Tibial nerve (tissue), 4 donors: ENCODE results near the gene TCIRG1.

Experiments used
- EP300 ChIP-seq, 2 donors: sonication (generic); formaldehyde crosslinking; IDR thresholded peaks; one replicate each; pipeline ENCODE4 v1.6.1; 2017; ENCODE audit warnings: antibody characterized with exemption in 2 of 2, mild to moderate bottlenecking in 1 of 2
- POLR2A ChIP-seq, 2 donors: fragments of 450-650 bp; IDR thresholded peaks; one replicate each; pipeline ENCODE4 v1.6.1; 2017; ENCODE audit warnings: antibody characterized with exemption in 2 of 2, mild to moderate bottlenecking in 2 of 2, moderate library complexity in 2 of 2
- TF ChIP-seq, protein P1 (sequence below), 5 experiments: fragments of 200-600 bp in 3 of 5; fragments of 450-650 bp in 2 of 5; sonication (generic) in 3 of 5; IDR thresholded peaks; one replicate each; pipeline ENCODE4 v1.5.1; 2016 to 2019; ENCODE audit warnings: antibody characterized with exemption in 5 of 5, mild to moderate bottlenecking in 3 of 5, moderate library complexity in 2 of 5

DNA sequence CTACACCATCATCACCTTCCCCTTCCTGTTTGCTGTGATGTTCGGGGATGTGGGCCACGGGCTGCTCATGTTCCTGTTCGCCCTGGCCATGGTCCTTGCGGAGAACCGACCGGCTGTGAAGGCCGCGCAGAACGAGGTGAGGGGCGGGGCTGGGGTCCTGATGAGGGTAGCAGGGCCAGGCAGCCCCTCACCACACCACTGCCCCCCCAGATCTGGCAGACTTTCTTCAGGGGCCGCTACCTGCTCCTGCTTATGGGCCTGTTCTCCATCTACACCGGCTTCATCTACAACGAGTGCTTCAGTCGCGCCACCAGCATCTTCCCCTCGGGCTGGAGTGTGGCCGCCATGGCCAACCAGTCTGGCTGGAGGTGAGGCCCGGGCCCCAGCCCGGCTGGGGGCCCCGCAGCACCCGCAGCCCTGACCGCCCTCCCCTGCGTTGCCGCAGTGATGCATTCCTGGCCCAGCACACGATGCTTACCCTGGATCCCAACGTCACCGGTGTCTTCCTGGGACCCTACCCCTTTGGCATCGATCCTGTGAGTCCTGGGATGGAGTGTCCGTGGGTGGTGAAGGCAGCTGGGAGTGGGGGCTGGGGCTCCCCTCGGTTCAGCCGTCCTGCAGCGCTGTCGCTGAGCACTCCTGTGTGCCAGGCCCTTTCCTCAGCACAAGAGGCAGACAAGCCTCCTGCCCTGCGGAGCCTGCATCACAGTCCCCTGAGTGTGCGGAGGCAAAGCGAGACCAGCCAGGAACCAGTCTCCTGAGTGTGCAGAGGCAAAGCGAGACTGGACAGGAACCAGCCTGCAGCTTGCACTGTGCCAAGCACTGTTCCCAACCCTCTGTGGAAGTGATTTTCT is 8.8 kb downstream of the TCIRG1 start:
- TF ChIP-seq, protein P1, sequence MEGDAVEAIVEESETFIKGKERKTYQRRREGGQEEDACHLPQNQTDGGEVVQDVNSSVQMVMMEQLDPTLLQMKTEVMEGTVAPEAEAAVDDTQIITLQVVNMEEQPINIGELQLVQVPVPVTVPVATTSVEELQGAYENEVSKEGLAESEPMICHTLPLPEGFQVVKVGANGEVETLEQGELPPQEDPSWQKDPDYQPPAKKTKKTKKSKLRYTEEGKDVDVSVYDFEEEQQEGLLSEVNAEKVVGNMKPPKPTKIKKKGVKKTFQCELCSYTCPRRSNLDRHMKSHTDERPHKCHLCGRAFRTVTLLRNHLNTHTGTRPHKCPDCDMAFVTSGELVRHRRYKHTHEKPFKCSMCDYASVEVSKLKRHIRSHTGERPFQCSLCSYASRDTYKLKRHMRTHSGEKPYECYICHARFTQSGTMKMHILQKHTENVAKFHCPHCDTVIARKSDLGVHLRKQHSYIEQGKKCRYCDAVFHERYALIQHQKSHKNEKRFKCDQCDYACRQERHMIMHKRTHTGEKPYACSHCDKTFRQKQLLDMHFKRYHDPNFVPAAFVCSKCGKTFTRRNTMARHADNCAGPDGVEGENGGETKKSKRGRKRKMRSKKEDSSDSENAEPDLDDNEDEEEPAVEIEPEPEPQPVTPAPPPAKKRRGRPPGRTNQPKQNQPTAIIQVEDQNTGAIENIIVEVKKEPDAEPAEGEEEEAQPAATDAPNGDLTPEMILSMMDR (IDR thresholded peaks at IDR 0.05) = no peak
- TF ChIP-seq POLR2A (IDR thresholded peaks at IDR 0.05) (no peak), EP300 (IDR thresholded peaks at IDR 0.05) (no peak)
